OCI-LY3 (cell line): ENCODE results near the gene PTPRT.

ENCODE experiments used
- H2AFZ ChIP-seq: fragments of 200-600, 300-600 bp; shearing (Covaris generic); 2 replicates; pipeline ENCODE4 v1.6.0; 2014; ENCODE audit warnings: antibody characterized with exemption, low read depth, low read length
- H3K27ac ChIP-seq: fragments of 200-600, 300-600 bp; sonication (generic); 2 replicates; pipeline ENCODE4 v1.5.1; 2014; ENCODE audit warnings: mild to moderate bottlenecking, low read length, moderate library complexity, mixed read lengths
- H3K27me3 ChIP-seq: fragments of 200-600, 300-600 bp; sonication (generic); 2 replicates; pipeline ENCODE4 v1.6.1; 2014; ENCODE audit warnings: low read depth, low read length, mixed read lengths
- H3K36me3 ChIP-seq: fragments of 200-600, 300-600 bp; sonication (generic); replicated peaks from 2 replicates; pipeline ENCODE3; 2014; ENCODE audit warnings: low read depth, low read length, mixed read lengths
- H3K4me1 ChIP-seq: fragments of 300-600, 200-600 bp; sonication (generic); 2 replicates; pipeline ENCODE4 v1.6.1; 2014; ENCODE audit warnings: low read length, mixed read lengths
- H3K4me2 ChIP-seq: fragments of 200-600, 300-600 bp; sonication (generic); 2 replicates; pipeline ENCODE4 v1.6.1; 2014; ENCODE audit warnings: low read length, mixed read lengths
- H3K4me3 ChIP-seq: fragments of 300-600, 200-600 bp; sonication (generic); 2 replicates; pipeline ENCODE4 v1.5.1; 2014; ENCODE audit warnings: antibody characterized with exemption, mild to moderate bottlenecking, low read length, moderate library complexity
- H3K79me2 ChIP-seq: fragments of 300-600, 200-600 bp; shearing (Covaris generic); 2 replicates; pipeline ENCODE4 v1.6.1; 2014; ENCODE audit warnings: mild to moderate bottlenecking, low read length, mixed read lengths
- H3K9ac ChIP-seq: fragments of 300-600, 200-600 bp; shearing (Covaris generic); 2 replicates; pipeline ENCODE4 v1.6.0; 2014; ENCODE audit warnings: mild to moderate bottlenecking, low read length, moderate library complexity
- H3K9me3 ChIP-seq: fragments of 200-600, 300-600 bp; shearing (Covaris generic); 2 replicates; pipeline ENCODE4 v1.6.1; 2014; ENCODE audit warnings: low read length, mixed read lengths; ENCODE audit not compliant: insufficient read depth
- H4K20me1 ChIP-seq: fragments of 200-600, 300-600 bp; sonication (generic); 2 replicates; pipeline ENCODE4 v1.6.1; 2016; ENCODE audit warnings: low read length, mixed read lengths; ENCODE audit not compliant: insufficient read depth
- CTCF ChIP-seq: fragments of 200-600, 300-600 bp; sonication (generic); IDR thresholded peaks from 2 replicates; pipeline ENCODE4 v1.5.1; 2014; ENCODE audit warnings: antibody characterized with exemption, low read length, low read depth
- EZH2phosphoT487 ChIP-seq: fragments of 200-600 bp; shearing (Covaris generic); IDR thresholded peaks from 2 replicates; pipeline ENCODE4 v1.6.1; 2018; ENCODE audit warnings: antibody characterized with exemption, mixed run types, low read depth

The PTPRT gene

GRCh38 chr20:42979720-42980119 is 210.0 kb downstream of the PTPRT start:
- no peaks in the 10 kb centered on the region for H4K20me1 ChIP-seq
- H3K27me3 ChIP-seq = peaks cover 12% of the 10 kb centered on the region; the same call in 1 of the 2 replicates
- no peaks in the 10 kb centered on the region for H3K4me1 ChIP-seq
- H3K4me2 ChIP-seq = no peak overlapping the region
- H3K9me3 ChIP-seq = no peaks in the 10 kb centered on the region
- no peak overlapping the region for H3K9ac ChIP-seq
- TF ChIP-seq EZH2phosphoT487 = no peak
- no peak overlapping the region for H3K27ac ChIP-seq
- H3K36me3 ChIP-seq = no peaks in the 10 kb centered on the region
- no peak overlapping the region for H2AFZ ChIP-seq
- H3K79me2 ChIP-seq = no peaks in the 10 kb centered on the region
- no peak overlapping the region for H3K4me3 ChIP-seq

- TF ChIP-seq CTCF (no peak), EZH2phosphoT487 (no peak)
- Histone ChIP-seq H3K4me1 (no peaks in the 10 kb centered on the region), H3K36me3 (no peaks in the 10 kb centered on the region), H3K4me3 (no peak overlapping the region), H3K27ac (no peak overlapping the region), H3K9me3 (no peaks in the 10 kb centered on the region), H3K4me2 (no peak overlapping the region), H3K79me2 (no peaks in the 10 kb centered on the region), H3K27me3 (peaks cover 12% of the 10 kb centered on the region; the same call in 1 of the 2 replicates), H2AFZ (no peak overlapping the region), H4K20me1 (no peaks in the 10 kb centered on the region), H3K9ac (no peak overlapping the region)
These were observed 211.3 kb downstream of the PTPRT start for GRCh38 chr20:42978184-42978974.

GRCh38 chr20:42975974-42976373 is 213.7 kb downstream of the PTPRT start:
- no peaks in the 10 kb centered on the region for H4K20me1 ChIP-seq
- H3K79me2 ChIP-seq = no peaks in the 10 kb centered on the region
- H3K27me3 ChIP-seq = peaks cover 9% of the 10 kb centered on the region; the same call in 1 of the 2 replicates
- no peak overlapping the region for H2AFZ ChIP-seq
- TF ChIP-seq CTCF (no peak), EZH2phosphoT487 (no peak)
- H3K36me3 ChIP-seq = no peaks in the 10 kb centered on the region
- no peak overlapping the region for H3K4me2 ChIP-seq
- H3K4me1 ChIP-seq = no peaks in the 10 kb centered on the region
- no peak overlapping the region for H3K9ac ChIP-seq
- no peak overlapping the region for H3K4me3 ChIP-seq
- H3K27ac ChIP-seq = no peak overlapping the region
- H3K9me3 ChIP-seq = no peaks in the 10 kb centered on the region

- Histone ChIP-seq H3K4me3 (no peak overlapping the region), H3K4me1 (no peaks in the 10 kb centered on the region), H3K27me3 (peaks cover 14% of the 10 kb centered on the region; the same call in 1 of the 2 replicates), H3K27ac (no peak overlapping the region), H4K20me1 (no peaks in the 10 kb centered on the region), H3K9me3 (no peaks in the 10 kb centered on the region), H3K4me2 (no peak overlapping the region), H3K79me2 (no peaks in the 10 kb centered on the region), H3K36me3 (no peaks in the 10 kb centered on the region), H2AFZ (no peak overlapping the region), H3K9ac (no peak overlapping the region)
- TF ChIP-seq CTCF (no peak), EZH2phosphoT487 (no peak)
These were observed 215.4 kb downstream of the PTPRT start for GRCh38 chr20:42974347-42974746.
